Measurements from ENCODE around the gene ADAM12.

The ADAM12 gene

DNA sequence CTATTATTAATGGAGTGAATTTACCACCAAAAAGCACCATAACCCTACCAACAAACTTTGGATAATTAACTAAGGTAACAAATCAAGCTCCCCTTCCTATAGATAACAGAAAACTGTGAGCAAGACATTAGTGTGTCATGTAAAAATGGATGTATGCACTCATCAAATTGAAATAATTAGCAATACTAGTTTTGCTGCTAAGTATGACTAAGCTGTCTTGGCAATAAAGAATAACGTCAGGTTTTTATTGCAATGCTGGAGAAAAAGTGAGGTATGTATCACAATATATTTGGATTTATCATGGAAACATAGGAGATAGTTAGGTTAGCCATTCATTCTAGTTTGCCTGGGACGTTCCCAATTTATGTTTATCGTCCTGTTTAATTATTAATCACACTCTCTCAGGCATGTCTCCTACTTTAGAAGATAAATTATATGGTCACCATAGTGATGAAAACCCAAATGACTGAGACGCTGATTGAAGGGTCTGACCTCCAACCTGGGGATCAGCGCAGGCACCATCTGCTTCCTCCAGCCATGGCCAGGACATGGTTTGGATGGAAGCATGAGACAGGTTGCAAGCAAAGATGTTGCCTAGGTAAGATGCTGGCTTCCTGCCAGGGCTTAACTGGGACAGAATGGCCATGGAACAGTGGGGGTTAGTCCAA, 366.3 kb downstream of the ADAM12 start:
- Histone ChIP-seq H3K9ac (ENCODE audit: low read length) (no peak overlapping the region), H3K4me3 (ENCODE audit: low read length) (no peak overlapping the region), H3K4me2 (ENCODE audit: low read length) (no peak overlapping the region), H2AFZ (ENCODE audit: low read depth, low read length) (no peak overlapping the region), H4K20me1 (ENCODE audit: insufficient read depth, low read length) (no peaks in the 10 kb centered on the region), H3K36me3 (replicated peaks; ENCODE audit: low read depth, low read length) (no peaks in the 10 kb centered on the region), H3K27me3 (ENCODE audit: low read depth, low read length) (no peaks in the 10 kb centered on the region), H3K27ac (ENCODE audit: low read length) (no peak overlapping the region), H3K9me3 (ENCODE audit: insufficient read depth, low read length) (no peaks in the 10 kb centered on the region), H3K4me1 (ENCODE audit: low read length) (no peaks in the 10 kb centered on the region), H3K79me2 (ENCODE audit: low read length) (no peaks in the 10 kb centered on the region)
- TF ChIP-seq EZH2phosphoT487 (IDR thresholded peaks at IDR 0.05; ENCODE audit: low read depth): no peak
- TF ChIP-seq, protein P1, sequence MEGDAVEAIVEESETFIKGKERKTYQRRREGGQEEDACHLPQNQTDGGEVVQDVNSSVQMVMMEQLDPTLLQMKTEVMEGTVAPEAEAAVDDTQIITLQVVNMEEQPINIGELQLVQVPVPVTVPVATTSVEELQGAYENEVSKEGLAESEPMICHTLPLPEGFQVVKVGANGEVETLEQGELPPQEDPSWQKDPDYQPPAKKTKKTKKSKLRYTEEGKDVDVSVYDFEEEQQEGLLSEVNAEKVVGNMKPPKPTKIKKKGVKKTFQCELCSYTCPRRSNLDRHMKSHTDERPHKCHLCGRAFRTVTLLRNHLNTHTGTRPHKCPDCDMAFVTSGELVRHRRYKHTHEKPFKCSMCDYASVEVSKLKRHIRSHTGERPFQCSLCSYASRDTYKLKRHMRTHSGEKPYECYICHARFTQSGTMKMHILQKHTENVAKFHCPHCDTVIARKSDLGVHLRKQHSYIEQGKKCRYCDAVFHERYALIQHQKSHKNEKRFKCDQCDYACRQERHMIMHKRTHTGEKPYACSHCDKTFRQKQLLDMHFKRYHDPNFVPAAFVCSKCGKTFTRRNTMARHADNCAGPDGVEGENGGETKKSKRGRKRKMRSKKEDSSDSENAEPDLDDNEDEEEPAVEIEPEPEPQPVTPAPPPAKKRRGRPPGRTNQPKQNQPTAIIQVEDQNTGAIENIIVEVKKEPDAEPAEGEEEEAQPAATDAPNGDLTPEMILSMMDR (IDR thresholded peaks at IDR 0.05; ENCODE audit: low read depth, low read length): no peak

DNA sequence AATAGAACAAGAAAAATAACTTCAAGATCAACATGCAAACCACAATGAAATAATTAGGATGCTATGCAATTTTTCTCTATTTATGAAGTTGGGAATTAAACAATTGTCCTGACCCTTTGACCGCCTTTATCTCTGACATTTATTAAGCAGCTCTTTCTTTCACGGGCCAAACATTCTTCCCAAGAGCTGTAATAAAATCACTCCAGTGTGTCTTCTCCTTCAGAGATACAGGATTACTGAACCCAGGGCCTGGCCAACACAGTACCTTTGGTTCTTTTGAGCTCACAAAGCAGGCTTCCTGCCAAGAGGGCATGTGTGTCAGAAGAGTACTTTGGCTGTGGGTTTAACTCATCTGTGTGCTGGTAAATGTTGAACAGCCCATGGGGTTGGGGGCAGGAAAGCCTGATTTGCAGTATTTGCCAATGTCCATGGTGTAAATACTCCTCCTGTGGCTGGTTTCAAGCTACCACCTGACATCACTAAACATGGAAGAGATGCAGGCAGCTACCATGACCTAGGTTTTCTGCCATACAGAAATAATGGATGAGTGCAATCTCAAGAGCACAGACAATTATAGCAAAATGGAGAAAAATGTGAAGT, 370.2 kb downstream of the ADAM12 start:
- Histone ChIP-seq H2AFZ (ENCODE audit: low read depth, low read length) (no peak overlapping the region), H3K9ac (ENCODE audit: low read length) (no peak overlapping the region), H3K9me3 (ENCODE audit: insufficient read depth, low read length) (no peaks in the 10 kb centered on the region), H4K20me1 (ENCODE audit: insufficient read depth, low read length) (no peaks in the 10 kb centered on the region), H3K36me3 (replicated peaks; ENCODE audit: low read depth, low read length) (no peaks in the 10 kb centered on the region), H3K4me3 (ENCODE audit: low read length) (no peak overlapping the region), H3K27me3 (ENCODE audit: low read depth, low read length) (no peaks in the 10 kb centered on the region), H3K4me1 (ENCODE audit: low read length) (peaks cover 14% of the 10 kb centered on the region), H3K27ac (ENCODE audit: low read length) (no peak overlapping the region), H3K79me2 (ENCODE audit: low read length) (no peaks in the 10 kb centered on the region), H3K4me2 (ENCODE audit: low read length) (no peak overlapping the region)
- TF ChIP-seq, protein P1 (IDR thresholded peaks at IDR 0.05; ENCODE audit: low read depth, low read length): no peak
- TF ChIP-seq EZH2phosphoT487 (IDR thresholded peaks at IDR 0.05; ENCODE audit: low read depth): no peak

DNA sequence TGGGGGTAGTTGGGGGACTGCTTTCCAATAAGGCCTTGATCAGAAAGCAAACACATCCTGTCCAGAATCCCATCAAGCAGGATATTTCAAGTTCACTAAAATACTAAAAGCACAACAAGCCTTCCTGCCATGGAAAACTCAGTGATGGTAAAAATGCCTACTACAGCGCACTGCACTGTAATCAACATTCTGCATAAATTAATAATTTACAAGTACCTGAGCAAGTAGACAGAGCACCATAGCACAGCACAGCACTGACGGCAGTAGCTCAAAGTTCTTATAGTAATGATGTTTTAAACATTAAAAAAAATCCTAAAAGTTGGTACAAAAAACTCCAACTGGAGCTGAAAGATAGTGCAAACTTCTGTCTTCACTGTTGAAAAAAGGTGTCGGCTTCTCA, 371.4 kb downstream of the ADAM12 start:
- Histone ChIP-seq H3K79me2 (ENCODE audit: low read length) (no peaks in the 10 kb centered on the region), H3K27me3 (ENCODE audit: low read depth, low read length) (no peaks in the 10 kb centered on the region), H3K9me3 (ENCODE audit: insufficient read depth, low read length) (no peaks in the 10 kb centered on the region), H3K4me2 (ENCODE audit: low read length) (no peak overlapping the region), H3K4me3 (ENCODE audit: low read length) (no peak overlapping the region), H3K9ac (ENCODE audit: low read length) (no peak overlapping the region), H3K4me1 (ENCODE audit: low read length) (peaks cover 18% of the 10 kb centered on the region), H2AFZ (ENCODE audit: low read depth, low read length) (no peak overlapping the region), H3K36me3 (replicated peaks; ENCODE audit: low read depth, low read length) (no peaks in the 10 kb centered on the region), H4K20me1 (ENCODE audit: insufficient read depth, low read length) (no peaks in the 10 kb centered on the region), H3K27ac (ENCODE audit: low read length) (no peak overlapping the region)
- TF ChIP-seq, protein P1 (IDR thresholded peaks at IDR 0.05; ENCODE audit: low read depth, low read length): no peak
- no peak for TF ChIP-seq EZH2phosphoT487 (IDR thresholded peaks at IDR 0.05; ENCODE audit: low read depth)

DNA sequence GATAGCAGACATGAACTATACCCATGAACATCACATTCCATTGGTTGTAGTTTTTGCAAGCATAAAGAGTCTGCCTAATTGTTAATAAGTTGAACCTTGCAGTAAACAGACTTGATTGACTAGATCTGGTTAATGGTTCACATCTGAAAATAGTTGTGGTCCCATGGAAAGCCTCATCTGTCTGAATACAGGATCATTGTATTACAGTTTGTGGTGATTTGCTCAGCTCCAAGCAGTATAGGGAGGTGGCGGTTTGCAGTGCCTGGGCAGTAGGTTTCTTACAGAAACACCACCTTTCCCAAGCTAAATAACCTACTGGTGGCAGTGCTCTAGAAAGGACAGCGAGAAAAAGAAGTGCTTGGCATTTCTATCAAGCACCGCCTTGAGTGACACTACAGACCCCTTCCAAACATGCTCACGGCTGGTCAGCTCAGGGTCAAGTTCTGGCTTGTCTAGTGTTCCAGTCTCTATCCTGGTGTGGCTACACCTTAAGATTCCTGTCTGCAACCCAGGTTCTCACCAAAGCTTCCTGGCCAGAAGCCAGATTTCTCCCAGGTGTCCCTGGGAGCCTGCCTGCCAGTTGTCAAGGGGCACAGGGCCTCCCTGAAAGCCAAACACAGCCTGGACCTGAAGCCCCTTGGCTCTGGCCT, 372.0 kb downstream of the ADAM12 start:
- Histone ChIP-seq H3K4me1 (ENCODE audit: low read length) (peaks cover 18% of the 10 kb centered on the region), H4K20me1 (ENCODE audit: insufficient read depth, low read length) (no peaks in the 10 kb centered on the region), H3K9me3 (ENCODE audit: insufficient read depth, low read length) (no peaks in the 10 kb centered on the region), H3K27ac (ENCODE audit: low read length) (no peak overlapping the region), H3K79me2 (ENCODE audit: low read length) (no peaks in the 10 kb centered on the region), H3K9ac (ENCODE audit: low read length) (no peak overlapping the region), H3K36me3 (replicated peaks; ENCODE audit: low read depth, low read length) (no peaks in the 10 kb centered on the region), H2AFZ (ENCODE audit: low read depth, low read length) (no peak overlapping the region), H3K27me3 (ENCODE audit: low read depth, low read length) (no peaks in the 10 kb centered on the region), H3K4me2 (ENCODE audit: low read length) (no peak overlapping the region), H3K4me3 (ENCODE audit: low read length) (no peak overlapping the region)
- TF ChIP-seq EZH2phosphoT487 (IDR thresholded peaks at IDR 0.05; ENCODE audit: low read depth): no peak
- TF ChIP-seq, protein P1 (IDR thresholded peaks at IDR 0.05; ENCODE audit: low read depth, low read length): no peak

All from OCI-LY3 (cell line).